Measurements from ENCODE around the gene SLC45A2. TPM values are rescaled to one million over a fixed set of nuclear protein-coding genes. Genes with fewer than 3 reads are reported as not detected.

Gene SLC45A2
- total and polyA plus RNA-seq, 9 of the 15 experiments (the other 6 are each of a cell fraction or from before 2014, with no cell fraction given), result 0.03 to 0.29 (median 0.14) TPM; not detected in 4

GRCh38 chr5:33997331-33997983, 13.0 kb upstream of the SLC45A2 start (continued):
- TF ChIP-seq ZNF740 (CRISPR knock-in tag; IDR thresholded peaks at IDR 0.05) (no peak), ZNF740 (tag; IDR thresholded peaks at IDR 0.05) (no peak), GABPB1 (CRISPR knock-in tag; IDR thresholded peaks at IDR 0.05) (no peak), MECOM (CRISPR knock-in tag; IDR thresholded peaks at IDR 0.05) (no peak), NR2C2 (CRISPR knock-in tag; IDR thresholded peaks at IDR 0.05) (no peak), NR2C2 (tag; IDR thresholded peaks at IDR 0.05) (no peak), ELK3 (CRISPR knock-in tag; IDR thresholded peaks at IDR 0.05) (no peak), ILK (tag; IDR thresholded peaks at IDR 0.05; ENCODE audit: borderline replicate concordance, low read depth) (no peak), FOXO4 (CRISPR knock-in tag; IDR thresholded peaks at IDR 0.05) (no peak), CXXC5 (CRISPR knock-in tag; IDR thresholded peaks at IDR 0.05) (no peak), SOX6 (IDR thresholded peaks at IDR 0.05) (no peak), MCM7 (IDR thresholded peaks at IDR 0.05) (no peak)
- TF ChIP-seq, protein P1, sequence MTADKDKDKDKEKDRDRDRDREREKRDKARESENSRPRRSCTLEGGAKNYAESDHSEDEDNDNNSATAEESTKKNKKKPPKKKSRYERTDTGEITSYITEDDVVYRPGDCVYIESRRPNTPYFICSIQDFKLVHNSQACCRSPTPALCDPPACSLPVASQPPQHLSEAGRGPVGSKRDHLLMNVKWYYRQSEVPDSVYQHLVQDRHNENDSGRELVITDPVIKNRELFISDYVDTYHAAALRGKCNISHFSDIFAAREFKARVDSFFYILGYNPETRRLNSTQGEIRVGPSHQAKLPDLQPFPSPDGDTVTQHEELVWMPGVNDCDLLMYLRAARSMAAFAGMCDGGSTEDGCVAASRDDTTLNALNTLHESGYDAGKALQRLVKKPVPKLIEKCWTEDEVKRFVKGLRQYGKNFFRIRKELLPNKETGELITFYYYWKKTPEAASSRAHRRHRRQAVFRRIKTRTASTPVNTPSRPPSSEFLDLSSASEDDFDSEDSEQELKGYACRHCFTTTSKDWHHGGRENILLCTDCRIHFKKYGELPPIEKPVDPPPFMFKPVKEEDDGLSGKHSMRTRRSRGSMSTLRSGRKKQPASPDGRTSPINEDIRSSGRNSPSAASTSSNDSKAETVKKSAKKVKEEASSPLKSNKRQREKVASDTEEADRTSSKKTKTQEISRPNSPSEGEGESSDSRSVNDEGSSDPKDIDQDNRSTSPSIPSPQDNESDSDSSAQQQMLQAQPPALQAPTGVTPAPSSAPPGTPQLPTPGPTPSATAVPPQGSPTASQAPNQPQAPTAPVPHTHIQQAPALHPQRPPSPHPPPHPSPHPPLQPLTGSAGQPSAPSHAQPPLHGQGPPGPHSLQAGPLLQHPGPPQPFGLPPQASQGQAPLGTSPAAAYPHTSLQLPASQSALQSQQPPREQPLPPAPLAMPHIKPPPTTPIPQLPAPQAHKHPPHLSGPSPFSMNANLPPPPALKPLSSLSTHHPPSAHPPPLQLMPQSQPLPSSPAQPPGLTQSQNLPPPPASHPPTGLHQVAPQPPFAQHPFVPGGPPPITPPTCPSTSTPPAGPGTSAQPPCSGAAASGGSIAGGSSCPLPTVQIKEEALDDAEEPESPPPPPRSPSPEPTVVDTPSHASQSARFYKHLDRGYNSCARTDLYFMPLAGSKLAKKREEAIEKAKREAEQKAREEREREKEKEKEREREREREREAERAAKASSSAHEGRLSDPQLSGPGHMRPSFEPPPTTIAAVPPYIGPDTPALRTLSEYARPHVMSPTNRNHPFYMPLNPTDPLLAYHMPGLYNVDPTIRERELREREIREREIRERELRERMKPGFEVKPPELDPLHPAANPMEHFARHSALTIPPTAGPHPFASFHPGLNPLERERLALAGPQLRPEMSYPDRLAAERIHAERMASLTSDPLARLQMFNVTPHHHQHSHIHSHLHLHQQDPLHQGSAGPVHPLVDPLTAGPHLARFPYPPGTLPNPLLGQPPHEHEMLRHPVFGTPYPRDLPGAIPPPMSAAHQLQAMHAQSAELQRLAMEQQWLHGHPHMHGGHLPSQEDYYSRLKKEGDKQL (CRISPR knock-in tag; IDR thresholded peaks at IDR 0.05; ENCODE audit: borderline replicate concordance), result no peak

All from K562 (cell line).